GM19238 (cell line): ENCODE measurements around the gene PATE1.

Source experiments
- DNase-seq: peaks from one replicate; pipeline ENCODE4 v3.0.0; 2011; ENCODE audit warnings: low spot score; ENCODE audit not compliant: insufficient read length

PATE1 gene

GRCh38 chr11:125790825-125791224, 44.7 kb downstream of the PATE1 start:
- DNase-seq: no peak

GRCh38 chr11:125797641-125798040, 51.6 kb downstream of the PATE1 start:
- DNase-seq: no peak
